Endothelial cell of umbilical vein (primary cell): ENCODE data around the gene GPS1. TPM values are rescaled to one million over a fixed set of nuclear protein-coding genes. Genes with fewer than 3 reads are reported as not detected.

Source experiments
- BruUV-seq: library from RNA; stranded (reverse); fragments of 400-500 nt; replicated peaks from 2 replicates; lab custom pipeline; 2021; lab: Mats Ljungman, UMichigan
- CTCF ChIA-PET: fragments of 300-600, 350-600 bp; sonication (Branson Sonifier 250); formaldehyde crosslinking; loops from one replicate; lab custom pipeline; 2021; ENCODE audit warnings: antibody characterized with exemption, inconsistent platforms; lab: Charles Lee
- POLR2A ChIA-PET: fragments of 300-600, 350-600 bp; sonication (Branson Sonifier 250); formaldehyde crosslinking; loops from one replicate; lab custom pipeline; 2021; ENCODE audit warnings: antibody characterized with exemption, inconsistent platforms; lab: Charles Lee
- DNase-seq: peaks from one replicate; pipeline ENCODE4 v3.0.0-alpha.2; 2011; ENCODE audit warnings: low read depth, low spot score
- FAIRE-seq: peaks from 2 replicates; lab custom pipeline; 2011; peaks lifted over from hg19 to GRCh38; lab: Jason Lieb, UNC
- H2AFZ ChIP-seq: 2 replicates; pipeline ENCODE4 v1.6.0; 2012; ENCODE audit warnings: low read depth, low read length, control low read depth, inconsistent platforms
- H3K27ac ChIP-seq: 2 replicates; pipeline ENCODE4 v1.5.1; 2011; ENCODE audit warnings: low read depth, mild to moderate bottlenecking, control low read depth, low read length, moderate library complexity; ENCODE audit not compliant: insufficient read depth
- H3K27me3 ChIP-seq, 2 experiments: 2 replicates each; pipeline versions ENCODE4 v1.6.0 to v1.6.1; 2011; ENCODE audit warnings: low read length in 2 of 2, mixed read lengths in 1 of 2; ENCODE audit not compliant: control insufficient read depth in 2 of 2, insufficient read depth in 2 of 2
- H3K36me3 ChIP-seq, 2 experiments: 2 replicates in 1 of 2; 3 replicates in 1 of 2; pipeline ENCODE4 v1.5.1; 2011; ENCODE audit warnings: low read length in 2 of 2, mild to moderate bottlenecking in 1 of 2, moderate library complexity in 1 of 2; ENCODE audit not compliant: control insufficient read depth in 2 of 2, insufficient read depth in 2 of 2; ENCODE audit errors: extremely low read depth in 1 of 2
- H3K4me1 ChIP-seq: 3 replicates; pipeline ENCODE4 v1.5.1; 2011; ENCODE audit warnings: mild to moderate bottlenecking, low read length; ENCODE audit not compliant: control insufficient read depth, insufficient read depth; ENCODE audit errors: extremely low read depth
- H3K4me2 ChIP-seq: 2 replicates; pipeline ENCODE4 v1.6.1; 2011; ENCODE audit warnings: low read length, control low read depth, mixed read lengths; ENCODE audit not compliant: insufficient read depth
- H3K4me3 ChIP-seq, 3 experiments: fragments of 200-600 bp in 1 of 3; sonication (generic), shearing (Covaris generic) in 1 of 3; replicated peaks in 1 of 3; 2 replicates each; pipeline ENCODE4 v1.5.1; 2011 to 2016; ENCODE audit warnings: control low read depth in 3 of 3, low read length in 3 of 3, mild to moderate bottlenecking in 2 of 3, inconsistent platforms in 1 of 3, low read depth in 1 of 3, moderate library complexity in 1 of 3; ENCODE audit not compliant: insufficient read depth in 1 of 3
- H3K79me2 ChIP-seq: 2 replicates; pipeline ENCODE4 v1.6.0; 2012; ENCODE audit warnings: low read length, inconsistent platforms; ENCODE audit not compliant: control insufficient read depth, insufficient read depth
- H3K9ac ChIP-seq: replicated peaks from 2 replicates; pipeline ENCODE3; 2011; ENCODE audit warnings: low read length, control low read depth; ENCODE audit not compliant: insufficient read depth; ENCODE audit errors: extremely low read depth
- H3K9me1 ChIP-seq: replicated peaks from 3 replicates; pipeline ENCODE4 v1.6.0; 2011; ENCODE audit warnings: mild to moderate bottlenecking, low read length; ENCODE audit not compliant: control insufficient read depth, insufficient read depth; ENCODE audit errors: extremely low read depth
- H3K9me3 ChIP-seq: replicated peaks from 2 replicates; pipeline ENCODE4 v1.5.1; 2012; ENCODE audit warnings: low read length, inconsistent platforms; ENCODE audit not compliant: control insufficient read depth, insufficient read depth
- H4K20me1 ChIP-seq: replicated peaks from 2 replicates; pipeline ENCODE3; 2011; ENCODE audit warnings: mild to moderate bottlenecking, low read length; ENCODE audit not compliant: control insufficient read depth, insufficient read depth; ENCODE audit errors: extremely low read depth
- EZH2 ChIP-seq: IDR thresholded peaks from 2 replicates; pipeline ENCODE4 v1.6.1; 2012; ENCODE audit warnings: borderline replicate concordance, low read depth, mild to moderate bottlenecking, moderate library complexity, low read length, inconsistent platforms; ENCODE audit not compliant: severe bottlenecking
- FOS ChIP-seq: IDR thresholded peaks from 2 replicates; pipeline ENCODE4 v1.6.1; 2011; ENCODE audit warnings: mild to moderate bottlenecking, low read length, moderate library complexity, borderline replicate concordance; ENCODE audit not compliant: insufficient read depth
- GATA2 ChIP-seq: IDR thresholded peaks from 2 replicates; pipeline ENCODE4 v1.7.0; 2011; ENCODE audit warnings: low read depth, mild to moderate bottlenecking, moderate library complexity, mixed read lengths, low read length; ENCODE audit not compliant: insufficient read length, insufficient read depth
- JUN ChIP-seq: IDR thresholded peaks from 2 replicates; pipeline ENCODE4 v1.6.1; 2011; ENCODE audit warnings: borderline replicate concordance, low read depth; ENCODE audit not compliant: insufficient read length, insufficient read depth
- MYC ChIP-seq: IDR thresholded peaks from one replicate; pipeline ENCODE4 v1.6.1; 2011; ENCODE audit warnings: mild to moderate bottlenecking, low read depth, low read length
- POLR2A ChIP-seq: IDR thresholded peaks from 2 replicates; pipeline ENCODE4 v1.6.1; 2012; ENCODE audit warnings: low read depth, mild to moderate bottlenecking, control low read depth, low read length
- POLR2AphosphoS5 ChIP-seq: IDR thresholded peaks from 2 replicates; pipeline ENCODE4 v1.6.1; 2012; ENCODE audit warnings: low read depth, mild to moderate bottlenecking, control low read depth, low read length, moderate library complexity; ENCODE audit not compliant: insufficient read depth
- dilution Hi-C: fragments of 300-500 bp; cut with MboI; formaldehyde crosslinking; loops from one replicate; pipeline ENCODE4 v1.15.0; 2019; ENCODE audit warnings: low sequenced_read_pairs; ENCODE audit not compliant: extremely low pct_ligation_motif_present
- intact Hi-C: fragments of 100-400 bp; cut with micrococcal nuclease; formaldehyde crosslinking; loops from one replicate; pipeline ENCODE4 v1.10.0; 2022
- polyA plus RNA-seq, 4 experiments: library from polyadenylated mRNA; depleted of rRNA in 3 of 4; stranded (reverse) in 3 of 4; unstranded in 1 of 4; fragments of >200 nt; gene quantifications; 2 replicates each; pipeline versions ENCODE4 v1.2.1 to v1.2.3, GENCODE V29; 2011 to 2012; ENCODE audit warnings: missing spikeins in 1 of 4
- total RNA-seq: library from RNA; stranded (reverse); gene quantifications from 2 replicates; pipeline ENCODE4 v1.2.3, GENCODE V29; 2021
- TF ChIP-seq, protein P1 (sequence below), 2 donors: IDR thresholded peaks; 1 replicate in 1 of 2; 2 replicates in 1 of 2; pipeline ENCODE4 v1.5.1; 2011; ENCODE audit warnings: low read length in 2 of 2, mild to moderate bottlenecking in 2 of 2, moderate library complexity in 2 of 2, control low read depth in 1 of 2, inconsistent platforms in 1 of 2, low read depth in 1 of 2; ENCODE audit not compliant: insufficient read depth in 1 of 2; ENCODE audit errors: extremely low read depth in 1 of 2
- TF ChIP-seq, protein P2 (sequence below): IDR thresholded peaks from 2 replicates; pipeline ENCODE4 v1.6.1; 2011; ENCODE audit not compliant: insufficient read depth, insufficient read length

The GPS1 gene
- total and polyA plus RNA-seq, 2 donors (not counting 3 experiments of a cell fraction or from before 2014, with no cell fraction given), result 116 to 178 TPM

DNA sequence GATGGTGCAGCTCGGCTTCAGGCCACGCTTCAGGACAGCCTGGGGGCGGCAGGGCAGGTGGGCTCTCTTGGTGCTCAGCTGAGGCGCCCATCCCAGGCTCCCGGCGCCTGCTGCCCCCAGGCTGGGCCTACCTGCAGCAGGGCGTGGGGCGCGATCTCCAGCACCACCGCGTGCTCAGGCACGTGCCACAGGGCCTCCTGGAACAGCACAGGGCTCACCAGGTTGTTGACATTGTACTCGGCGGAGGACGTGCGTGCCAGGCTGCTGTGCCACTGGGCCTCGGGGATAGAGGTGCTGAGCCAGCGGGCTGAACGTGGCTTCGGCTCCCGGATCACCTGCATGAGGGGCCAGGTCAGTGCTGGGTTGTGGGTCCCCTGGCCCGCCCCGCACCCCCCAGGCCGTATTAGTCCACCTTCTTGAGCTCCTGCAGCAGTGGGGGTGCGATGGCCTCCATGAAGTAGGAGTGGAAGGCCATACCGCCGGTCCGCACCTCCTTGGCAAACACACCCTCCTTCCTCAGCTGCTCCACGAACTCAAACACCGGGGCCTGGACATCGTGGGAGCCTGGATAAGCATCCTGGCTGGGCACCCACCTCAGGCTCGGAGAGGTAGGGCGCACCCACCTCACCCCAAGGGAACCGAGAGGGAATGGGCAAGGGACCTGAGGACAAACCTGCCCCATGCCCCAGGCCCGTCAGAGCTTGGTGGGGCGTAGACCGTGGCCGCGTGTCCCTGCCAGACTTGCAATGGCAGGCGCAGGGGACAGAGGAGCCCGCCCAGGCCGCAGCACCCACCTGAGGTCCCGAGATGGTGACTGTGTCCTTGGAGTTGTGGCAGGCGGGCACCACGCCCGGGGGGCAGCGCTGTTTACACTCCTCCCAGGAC lies 37.4 kb downstream of the GPS1 start:
- Histone ChIP-seq H4K20me1 (no peaks in the 10 kb centered on the region), H2AFZ (no peak overlapping the region), H3K9ac (no peak overlapping the region), H3K79me2 (peaks cover 23% of the 10 kb centered on the region), H3K4me2 (no peak overlapping the region), H3K4me3 (no peak overlapping the region), H3K27me3 (no peaks in the 10 kb centered on the region), H3K27ac (no peak overlapping the region), H3K9me3 (no peaks in the 10 kb centered on the region), H3K9me1 (no peaks in the 10 kb centered on the region), H3K4me1 (no peaks in the 10 kb centered on the region), H3K36me3 (peaks cover 41 to 81% of the 10 kb centered on the region in 2 experiments)
- dilution Hi-C loops, result no loop called here
- POLR2A ChIA-PET, result no interaction called here
- CTCF ChIA-PET, result interaction anchor here (4.4 kb wide), 1 partner anchor 58 kb away, joined by 13 read pairs; the partner anchor contains the start of gene RAC3
- no peak for FAIRE-seq
- TF ChIP-seq, protein P1, sequence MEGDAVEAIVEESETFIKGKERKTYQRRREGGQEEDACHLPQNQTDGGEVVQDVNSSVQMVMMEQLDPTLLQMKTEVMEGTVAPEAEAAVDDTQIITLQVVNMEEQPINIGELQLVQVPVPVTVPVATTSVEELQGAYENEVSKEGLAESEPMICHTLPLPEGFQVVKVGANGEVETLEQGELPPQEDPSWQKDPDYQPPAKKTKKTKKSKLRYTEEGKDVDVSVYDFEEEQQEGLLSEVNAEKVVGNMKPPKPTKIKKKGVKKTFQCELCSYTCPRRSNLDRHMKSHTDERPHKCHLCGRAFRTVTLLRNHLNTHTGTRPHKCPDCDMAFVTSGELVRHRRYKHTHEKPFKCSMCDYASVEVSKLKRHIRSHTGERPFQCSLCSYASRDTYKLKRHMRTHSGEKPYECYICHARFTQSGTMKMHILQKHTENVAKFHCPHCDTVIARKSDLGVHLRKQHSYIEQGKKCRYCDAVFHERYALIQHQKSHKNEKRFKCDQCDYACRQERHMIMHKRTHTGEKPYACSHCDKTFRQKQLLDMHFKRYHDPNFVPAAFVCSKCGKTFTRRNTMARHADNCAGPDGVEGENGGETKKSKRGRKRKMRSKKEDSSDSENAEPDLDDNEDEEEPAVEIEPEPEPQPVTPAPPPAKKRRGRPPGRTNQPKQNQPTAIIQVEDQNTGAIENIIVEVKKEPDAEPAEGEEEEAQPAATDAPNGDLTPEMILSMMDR (IDR thresholded peaks at IDR 0.05; ENCODE audit: extremely low read depth in 1 of 2, insufficient read depth in 1 of 2, low read depth in 1 of 2, low read length in 2 of 2), result no peak
- TF ChIP-seq EZH2, result no peak
- no peak for TF ChIP-seq POLR2AphosphoS5
- TF ChIP-seq, protein P2, sequence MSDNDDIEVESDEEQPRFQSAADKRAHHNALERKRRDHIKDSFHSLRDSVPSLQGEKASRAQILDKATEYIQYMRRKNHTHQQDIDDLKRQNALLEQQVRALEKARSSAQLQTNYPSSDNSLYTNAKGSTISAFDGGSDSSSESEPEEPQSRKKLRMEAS, result no peak
- TF ChIP-seq MYC, result no peak
- no peak for TF ChIP-seq JUN
- no peak for TF ChIP-seq FOS
- no peak for TF ChIP-seq POLR2A
- no peak for TF ChIP-seq GATA2
- no TSS peak for BruUV-seq
- no peak for DNase-seq
- intact Hi-C loops, result no loop called here
